Liver (tissue), 9 donors: Measurements from ENCODE around the gene PARD3. TPM values are rescaled to one million over a fixed set of nuclear protein-coding genes. Genes with fewer than 3 reads are reported as not detected.

Experiments
- DNase-seq: peaks from one replicate; pipeline ENCODE4 v3.0.0-alpha.2; 2017; ENCODE audit warnings: low spot score
- H3K27ac ChIP-seq, 2 donors: one replicate each; pipeline ENCODE4 v1.7.0; 2013; ENCODE audit warnings: inconsistent platforms in 2 of 2, low read length in 2 of 2, control low read depth in 1 of 2, low read depth in 1 of 2, mild to moderate bottlenecking in 1 of 2
- H3K27me3 ChIP-seq, 4 donors: one replicate each; pipeline versions ENCODE4 v1.6.1 to v1.7.0; 2013; ENCODE audit warnings: low read length in 3 of 4, inconsistent platforms in 1 of 4, mild to moderate bottlenecking in 1 of 4, moderate library complexity in 1 of 4; ENCODE audit not compliant: control insufficient read depth in 4 of 4, insufficient read depth in 4 of 4
- H3K36me3 ChIP-seq, 4 donors: one replicate each; pipeline versions ENCODE4 v1.6.1 to v1.7.0; 2013; ENCODE audit warnings: low read length in 3 of 4, mild to moderate bottlenecking in 3 of 4, low read depth in 1 of 4, moderate library complexity in 1 of 4; ENCODE audit not compliant: control insufficient read depth in 4 of 4, insufficient read depth in 3 of 4
- H3K4me1 ChIP-seq, 4 donors: one replicate each; pipeline versions ENCODE4 v1.6.1 to v1.7.0; 2013; ENCODE audit warnings: low read length in 3 of 4, mild to moderate bottlenecking in 3 of 4, moderate library complexity in 1 of 4; ENCODE audit not compliant: control insufficient read depth in 4 of 4, insufficient read depth in 4 of 4
- H3K4me3 ChIP-seq, 3 donors: one replicate each; pipeline versions ENCODE4 v1.6.1 to v1.7.0; 2013; ENCODE audit warnings: low read length in 3 of 3, control low read depth in 1 of 3, low read depth in 1 of 3, mild to moderate bottlenecking in 1 of 3
- H3K9ac ChIP-seq, 2 donors: one replicate each; pipeline ENCODE4 v1.7.0; 2013; ENCODE audit warnings: low read length in 2 of 2, mild to moderate bottlenecking in 2 of 2, moderate library complexity in 2 of 2, control low read depth in 1 of 2, low read depth in 1 of 2
- H3K9me3 ChIP-seq, 4 donors: one replicate each; pipeline versions ENCODE4 v1.6.1 to v1.7.0; 2013; ENCODE audit warnings: low read length in 3 of 4; ENCODE audit not compliant: control insufficient read depth in 4 of 4
- ATF3 ChIP-seq: IDR thresholded peaks from 2 replicates; pipeline ENCODE4 v1.6.1; 2016; ENCODE audit warnings: antibody characterized with exemption
- CTCF ChIP-seq: fragments of 150-350 bp; IDR thresholded peaks from 2 replicates; pipeline ENCODE4 v1.5.1; 2017; ENCODE audit warnings: improper control_type of control experiment, low read depth, low read length; ENCODE audit not compliant: missing input control
- EGR1 ChIP-seq, 2 donors: IDR thresholded peaks; 2 replicates each; pipeline ENCODE4 v1.6.1; 2016 to 2018; ENCODE audit warnings: antibody characterized with exemption in 2 of 2, low read depth in 2 of 2
- FOXA1 ChIP-seq: IDR thresholded peaks from 2 replicates; pipeline ENCODE4 v1.6.1; 2016; ENCODE audit warnings: antibody characterized with exemption
- FOXA2 ChIP-seq: IDR thresholded peaks from 2 replicates; pipeline ENCODE4 v1.6.1; 2016; ENCODE audit warnings: antibody characterized with exemption
- GABPA ChIP-seq, 2 donors: IDR thresholded peaks in 1 of 2; conservative IDR thresholded peaks in 1 of 2; 2 replicates each; pipeline ENCODE4 v1.6.1; 2016; ENCODE audit warnings: antibody characterized with exemption in 2 of 2, mild to moderate bottlenecking in 1 of 2, moderate library complexity in 1 of 2
- HNF4A ChIP-seq, 2 donors: conservative IDR thresholded peaks; 2 replicates each; pipeline ENCODE4 v1.6.1; 2016; ENCODE audit warnings: antibody characterized with exemption in 2 of 2, mild to moderate bottlenecking in 2 of 2
- HNF4G ChIP-seq: IDR thresholded peaks from 2 replicates; pipeline ENCODE4 v1.6.1; 2016; ENCODE audit warnings: antibody characterized with exemption
- JUND ChIP-seq, 2 donors: IDR thresholded peaks; 2 replicates each; pipeline ENCODE4 v1.6.1; 2016; ENCODE audit warnings: antibody characterized with exemption in 2 of 2
- MAX ChIP-seq: IDR thresholded peaks from 2 replicates; pipeline ENCODE4 v1.6.1; 2016; ENCODE audit warnings: antibody characterized with exemption
- NR2F2 ChIP-seq: IDR thresholded peaks from 2 replicates; pipeline ENCODE4 v1.6.1; 2016; ENCODE audit warnings: antibody characterized with exemption
- RAD21 ChIP-seq, 2 donors: IDR thresholded peaks; 2 replicates each; pipeline ENCODE4 v1.6.1; 2016; ENCODE audit warnings: antibody characterized with exemption in 2 of 2, mild to moderate bottlenecking in 2 of 2
- REST ChIP-seq: IDR thresholded peaks from 2 replicates; pipeline ENCODE4 v1.6.1; 2016; ENCODE audit warnings: antibody characterized with exemption, mild to moderate bottlenecking
- RXRA ChIP-seq, 2 donors: IDR thresholded peaks; 2 replicates each; pipeline ENCODE4 v1.6.1; 2017 to 2018; ENCODE audit warnings: antibody characterized with exemption in 2 of 2, mild to moderate bottlenecking in 1 of 2
- SP1 ChIP-seq: IDR thresholded peaks from 2 replicates; pipeline ENCODE4 v1.6.1; 2018; ENCODE audit warnings: antibody characterized with exemption, mild to moderate bottlenecking
- YY1 ChIP-seq: IDR thresholded peaks from 2 replicates; pipeline ENCODE4 v1.6.1; 2016; ENCODE audit warnings: antibody characterized with exemption, mild to moderate bottlenecking
- ZBTB33 ChIP-seq: IDR thresholded peaks from 2 replicates; pipeline ENCODE4 v1.6.1; 2016; ENCODE audit warnings: antibody characterized with exemption
- WGBS: extraction: QIAGEN DNeasy Blood & Tissue Kit; methylation state at CpG from one replicate; pipeline ENCODE4 v1.1.7; 2013; 5-methylcytosine and 5-hydroxymethylcytosine counted together
- polyA plus RNA-seq, 2 donors: library from polyadenylated mRNA; stranded (reverse) in 1 of 2; unstranded in 1 of 2; fragments of 200-250 nt in 1 of 2; fragments of >200 nt in 1 of 2; fragmentation: Nextera tagmentation in 1 of 2; extraction: Ambion mirVana in 1 of 2; gene quantifications; one replicate each; pipeline versions ENCODE4 v1.2.1 to v1.2.3, GENCODE V29; 2013 to 2015
- total RNA-seq, 2 donors: library from RNA; depleted of rRNA; stranded (reverse); fragments of >200 nt; gene quantifications; one replicate each; pipeline ENCODE4 v1.2.3, GENCODE V29; 2014
- donor health status: healthy.
- donor health status: healthy.
- donor health status: healthy.
- donor health status: healthy.
- donor health status: healthy.

Gene PARD3
- total and polyA plus RNA-seq, 4 donors: 12.3 to 43.8 (median 13.5) TPM

GRCh38 chr10:34762156-34762555, 52.9 kb downstream of the PARD3 start (continued):
- TF ChIP-seq ZBTB33 (no peak), FOXA2 (no peak)

GRCh38 chr10:34761453-34761852, 53.6 kb downstream of the PARD3 start:
- Histone ChIP-seq H3K4me1 (peaks cover 0 to 8% (median 5%) of the 10 kb centered on the region in 4 donors), H3K9ac (no peak overlapping the region), H3K4me3 (no peak overlapping the region), H3K27ac (no peak overlapping the region), H3K9me3 (no peaks in the 10 kb centered on the region), H3K36me3 (no peaks in the 10 kb centered on the region), H3K27me3 (no peaks in the 10 kb centered on the region)
- WGBS: 84% methylated on average over 1 of the region's 1 CpG
- no peak for DNase-seq
- TF ChIP-seq HNF4A (conservative IDR thresholded peaks at IDR 0.05) (no peak), YY1 (no peak), RXRA (IDR thresholded peaks at IDR 0.05) (no peak), SP1 (no peak), ZBTB33 (no peak), GABPA (IDR thresholded peaks at IDR 0.05 in 1 of 2, conservative IDR thresholded peaks at IDR 0.05 in 1 of 2) (no peak), MAX (no peak), ATF3 (no peak), NR2F2 (no peak), REST (no peak), CTCF (no peak), FOXA1 (no peak), HNF4G (no peak), EGR1 (IDR thresholded peaks at IDR 0.05; ENCODE audit: low read depth in 2 of 2) (no peak), JUND (IDR thresholded peaks at IDR 0.05) (no peak), RAD21 (IDR thresholded peaks at IDR 0.05) (no peak)
